ENCODE results near the gene GTPBP4. TPM values are rescaled to one million over a fixed set of nuclear protein-coding genes. Genes with fewer than 3 reads are reported as not detected.

Gene GTPBP4
- total and polyA plus RNA-seq, 2 of the 13 experiments (the other 11 are each of a cell fraction or from before 2014, with no cell fraction given), result 24.1 to 85.5 TPM

GRCh38 chr10:1048732-1049424, 60.6 kb downstream of the GTPBP4 start, which contains the start of gene IDI1 (continued):
- TF ChIP-seq CSRNP2 (CRISPR knock-in tag; conservative IDR thresholded peaks at IDR 0.05; ENCODE audit: low read depth) (no peak), MAFG (CRISPR knock-in tag; IDR thresholded peaks at IDR 0.05) (no peak), ZBED4 (CRISPR knock-in tag; IDR thresholded peaks at IDR 0.05; ENCODE audit: borderline replicate concordance) (no peak), ZNF841 (CRISPR knock-in tag; IDR thresholded peaks at IDR 0.05; ENCODE audit: borderline replicate concordance) (no peak), NR2F1 (CRISPR knock-in tag; IDR thresholded peaks at IDR 0.05) (peak in 1 of 2 experiments; percentile 56; a peak in 1 of 4 replicates), ZNF432 (CRISPR knock-in tag; IDR thresholded peaks at IDR 0.05; ENCODE audit: borderline replicate concordance) (no peak), SRY (CRISPR knock-in tag; IDR thresholded peaks at IDR 0.05) (0 out of 2 replicates have a peak, but pooled peaks have one; percentile 30), AHDC1 (CRISPR knock-in tag; IDR thresholded peaks at IDR 0.05; ENCODE audit: borderline replicate concordance) (no peak), ZNF552 (CRISPR knock-in tag; IDR thresholded peaks at IDR 0.05; ENCODE audit: borderline replicate concordance) (peak; percentile 57; the same call in 1 of the 2 replicates), KLF13 (CRISPR knock-in tag; IDR thresholded peaks at IDR 0.05) (peak; percentile 41; the same call in 1 of the 2 replicates), RAD51 (IDR thresholded peaks at IDR 0.05; ENCODE audit: borderline replicate concordance) (no peak), CBX1 (IDR thresholded peaks at IDR 0.05; ENCODE audit: low read depth) (no peak), ZNF230 (CRISPR knock-in tag; IDR thresholded peaks at IDR 0.05) (peak; percentile 43; the same call in 1 of the 2 replicates), CREBL2 (CRISPR knock-in tag; IDR thresholded peaks at IDR 0.05; ENCODE audit: borderline replicate concordance) (no peak), IRF1 (CRISPR knock-in tag; IDR thresholded peaks at IDR 0.05; ENCODE audit: low read depth) (no peak)

All from HepG2 (cell line).